GM11168 (cell line): ENCODE data around the gene EXOSC9.

Experiments
- in situ Hi-C: fragments of 300-500 bp; cut with MboI; formaldehyde crosslinking; loops from one replicate; pipeline ENCODE4 v1.12.0; 2022; ENCODE audit warnings: low sequenced_read_pairs; ENCODE audit not compliant: unreplicated experiment

The EXOSC9 gene

DNA sequence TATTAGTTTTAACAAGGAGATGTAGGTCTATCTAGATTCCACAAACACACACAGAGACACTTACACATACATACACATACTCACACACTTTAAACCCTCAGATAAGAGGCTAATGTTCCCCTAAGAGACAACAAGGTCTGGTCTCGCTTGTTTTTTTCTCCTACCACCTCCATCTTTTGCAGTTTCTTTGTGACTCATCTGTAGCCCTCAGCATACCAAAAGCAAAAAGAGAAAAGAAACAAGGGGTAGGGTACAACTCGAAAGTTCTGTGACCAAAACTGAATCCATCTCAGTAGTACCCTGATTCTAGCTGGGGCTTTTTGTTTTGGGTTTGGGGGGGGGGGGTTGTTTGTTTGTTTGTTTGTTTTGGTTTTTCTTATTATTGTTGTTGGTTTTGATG, 12.2 kb upstream of the EXOSC9 start:
- in situ Hi-C loops: no loop called here

DNA sequence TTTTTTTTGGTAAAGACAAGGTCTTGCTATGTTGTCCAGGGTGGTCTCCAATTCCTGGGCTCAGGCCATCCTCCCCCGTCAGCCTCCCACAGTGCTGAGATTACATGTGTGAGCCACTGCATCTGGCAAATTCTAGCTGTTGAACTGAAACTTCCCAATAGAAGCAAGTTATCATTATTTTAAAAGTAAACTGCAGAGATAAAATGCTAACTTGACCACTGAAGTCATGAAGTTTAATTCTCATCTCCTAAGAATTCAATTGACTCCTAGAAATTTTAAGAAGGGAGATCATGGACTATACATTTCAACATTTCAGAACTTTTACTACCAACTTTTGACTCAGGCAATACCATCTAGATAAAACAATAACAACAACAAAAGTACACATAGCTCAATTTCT, 11.7 kb upstream of the EXOSC9 start:
- in situ Hi-C loops: no loop called here

DNA sequence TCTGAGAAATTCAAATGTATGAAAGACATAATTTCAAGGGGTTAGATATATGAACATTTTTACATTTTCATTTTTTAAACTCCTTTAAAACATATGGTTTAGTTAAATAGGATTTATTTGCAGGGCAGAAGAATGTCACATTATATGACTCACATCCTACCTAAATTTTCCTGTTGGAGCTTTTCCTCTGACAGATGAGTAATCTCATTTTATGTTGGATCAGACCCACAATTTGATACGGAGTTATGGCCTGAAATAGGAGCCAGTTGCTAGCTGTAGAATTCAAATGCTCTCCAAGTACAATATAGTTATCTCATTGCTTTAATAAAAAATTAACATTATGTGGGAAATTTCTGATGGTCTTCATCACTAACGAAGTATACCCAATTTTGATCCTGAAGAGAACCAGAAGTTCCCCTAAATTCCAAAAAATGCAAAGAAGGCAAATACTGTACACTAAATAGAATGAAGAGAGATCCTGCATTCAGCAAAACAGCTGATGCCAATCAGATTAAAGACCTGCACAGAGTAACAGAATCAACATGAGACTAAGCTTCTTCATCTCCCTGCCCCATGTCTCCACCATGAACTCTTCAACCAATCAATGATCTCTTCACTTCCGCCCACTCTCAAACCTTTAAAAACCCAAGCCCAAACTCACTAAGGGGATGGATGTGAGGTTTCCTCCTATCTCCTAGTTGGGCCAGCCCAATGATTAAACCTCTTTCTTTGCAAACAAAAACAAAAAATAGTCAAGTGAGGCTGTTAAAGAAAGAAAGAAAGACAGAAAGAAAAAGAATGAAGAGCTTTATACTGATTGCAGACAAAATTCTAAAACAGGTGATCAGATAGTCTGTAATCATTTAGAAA, 10.9 kb upstream of the EXOSC9 start:
- in situ Hi-C loops: no loop called here

DNA sequence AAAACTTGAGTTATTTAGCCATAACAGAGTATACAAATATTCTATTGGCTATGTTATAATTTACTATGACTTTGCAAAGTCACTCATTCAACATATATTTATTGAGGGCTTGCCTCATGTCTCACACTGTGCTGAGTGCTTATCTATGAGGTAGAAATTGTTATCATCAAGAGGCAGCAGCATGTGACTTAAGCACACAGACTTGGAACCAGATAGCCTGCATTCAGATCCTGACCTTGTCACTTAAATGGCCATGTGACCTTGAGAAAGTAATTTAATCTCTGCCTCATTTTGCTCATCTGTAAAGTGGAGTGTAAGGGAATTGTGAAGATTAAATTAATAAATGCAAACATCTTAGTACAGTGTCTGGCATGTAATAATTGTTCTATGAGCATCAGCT, 10.1 kb upstream of the EXOSC9 start:
- in situ Hi-C loops: no loop called here

DNA sequence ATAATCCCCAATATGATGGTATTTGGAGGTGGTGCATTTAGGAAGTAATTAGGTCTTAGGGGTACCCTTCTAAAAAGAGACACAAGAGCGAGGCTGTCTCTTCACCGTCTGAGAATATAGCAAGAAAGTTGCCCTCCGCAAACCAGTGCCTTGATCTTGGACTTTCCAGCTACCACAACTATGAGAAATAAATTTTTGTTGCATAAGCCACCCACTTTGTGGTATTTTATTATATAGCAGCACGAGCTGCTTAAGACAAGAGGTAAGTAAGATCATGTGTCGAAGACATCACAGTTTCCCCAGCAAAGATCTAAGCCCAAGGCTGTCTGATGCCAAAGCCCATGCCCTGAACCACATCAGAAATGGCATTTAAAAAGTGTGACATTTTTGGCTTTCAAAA, 9.6 kb upstream of the EXOSC9 start:
- in situ Hi-C loops: no loop called here

DNA sequence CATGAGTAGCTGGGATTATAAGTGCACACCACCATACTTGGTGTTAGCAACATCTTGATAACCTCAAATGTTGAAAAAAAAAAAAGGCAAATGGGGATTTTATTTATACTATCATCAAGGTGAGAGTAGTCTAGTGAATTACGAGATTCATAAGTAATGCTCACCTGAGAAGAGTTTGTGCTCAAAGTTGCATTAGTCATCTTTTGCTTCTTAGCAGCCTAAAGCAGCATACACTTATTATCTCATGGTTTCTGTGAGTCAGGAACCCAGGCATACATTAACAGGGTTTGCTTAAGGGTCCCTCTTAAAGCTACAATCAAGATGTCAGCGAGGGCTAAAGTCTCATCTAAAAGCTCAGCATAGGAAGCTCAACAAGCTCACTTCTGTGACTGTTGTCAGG, 8.2 kb upstream of the EXOSC9 start:
- in situ Hi-C loops: no loop called here

DNA sequence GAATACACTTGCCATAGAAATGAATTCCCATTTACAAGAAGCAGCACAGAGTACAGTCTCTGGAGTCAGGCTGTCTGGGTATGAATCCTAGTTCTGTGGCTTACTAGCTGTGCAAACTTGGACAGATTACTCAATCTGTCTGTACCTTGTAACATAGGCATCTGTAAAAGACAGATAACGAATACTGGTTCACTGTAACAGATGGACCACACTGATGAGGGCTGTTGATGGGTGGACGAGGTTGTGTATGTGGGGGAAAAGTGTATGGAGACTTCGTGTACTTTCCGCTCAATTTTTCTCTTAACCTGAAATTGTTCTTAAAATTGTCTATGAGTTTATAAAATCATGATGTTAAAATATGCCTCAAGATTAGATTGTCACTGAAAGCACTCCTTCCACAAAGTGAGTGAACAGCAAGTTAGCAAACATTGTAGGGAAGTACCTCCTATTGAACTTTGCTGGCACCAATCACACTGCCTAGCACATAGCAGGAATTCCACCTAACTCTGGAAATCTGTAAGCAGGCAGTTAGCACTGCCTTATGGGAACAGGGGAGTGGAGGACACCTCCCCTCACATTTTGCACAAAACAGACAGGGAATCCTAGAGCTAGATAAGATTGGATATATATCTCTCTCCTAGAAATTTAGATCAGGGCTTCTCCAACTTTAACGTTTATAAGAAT, 6.5 kb upstream of the EXOSC9 start:
- in situ Hi-C loops: no loop called here

DNA sequence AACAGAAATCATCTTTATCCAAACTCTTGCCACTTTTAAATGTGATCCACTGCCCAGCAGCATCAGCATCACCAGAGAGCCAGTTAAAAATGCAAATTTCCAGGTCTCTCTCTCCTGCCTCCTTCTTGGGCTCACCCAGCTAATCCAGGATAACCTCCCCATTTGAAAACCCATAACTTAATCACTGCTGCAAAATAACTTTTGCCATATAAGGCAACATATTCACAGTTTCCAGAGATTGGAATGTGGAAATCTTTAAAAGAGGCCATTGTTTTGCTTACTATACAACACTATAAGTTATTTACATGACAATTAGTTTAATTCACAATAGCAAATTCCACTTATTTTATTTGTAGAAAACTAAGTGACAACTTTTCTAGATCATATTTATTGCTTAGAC, 4.8 kb upstream of the EXOSC9 start:
- in situ Hi-C loops: no loop called here

DNA sequence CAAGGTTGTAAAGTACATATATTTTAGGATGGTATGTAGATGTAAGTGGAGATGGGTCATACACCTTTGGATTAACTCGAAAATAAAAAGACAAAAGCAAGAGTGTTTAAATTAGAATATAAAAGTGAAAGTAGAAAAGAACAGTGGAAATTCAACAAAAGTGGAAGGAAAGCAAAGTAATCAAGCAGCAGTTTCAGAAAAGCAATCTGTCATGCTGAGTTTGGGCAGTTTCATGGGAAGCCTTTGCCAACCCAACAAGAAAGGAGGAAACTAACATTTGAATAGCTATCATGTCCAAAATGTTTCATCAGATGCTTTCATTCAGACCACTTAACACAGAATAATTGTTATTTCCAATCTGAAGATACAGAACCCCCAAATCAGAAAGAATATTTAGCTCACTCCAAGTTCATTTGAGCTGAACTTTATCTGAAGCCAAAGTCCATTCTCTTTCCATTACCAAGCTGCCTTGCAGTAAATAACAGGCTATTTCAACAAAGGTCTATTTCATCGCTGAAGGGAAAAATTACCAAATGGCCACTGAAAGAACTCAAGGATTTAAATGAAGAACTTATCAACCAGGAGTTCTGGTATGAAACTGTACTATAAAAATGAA, 1.8 kb upstream of the EXOSC9 start:
- in situ Hi-C loops: no loop called here

DNA sequence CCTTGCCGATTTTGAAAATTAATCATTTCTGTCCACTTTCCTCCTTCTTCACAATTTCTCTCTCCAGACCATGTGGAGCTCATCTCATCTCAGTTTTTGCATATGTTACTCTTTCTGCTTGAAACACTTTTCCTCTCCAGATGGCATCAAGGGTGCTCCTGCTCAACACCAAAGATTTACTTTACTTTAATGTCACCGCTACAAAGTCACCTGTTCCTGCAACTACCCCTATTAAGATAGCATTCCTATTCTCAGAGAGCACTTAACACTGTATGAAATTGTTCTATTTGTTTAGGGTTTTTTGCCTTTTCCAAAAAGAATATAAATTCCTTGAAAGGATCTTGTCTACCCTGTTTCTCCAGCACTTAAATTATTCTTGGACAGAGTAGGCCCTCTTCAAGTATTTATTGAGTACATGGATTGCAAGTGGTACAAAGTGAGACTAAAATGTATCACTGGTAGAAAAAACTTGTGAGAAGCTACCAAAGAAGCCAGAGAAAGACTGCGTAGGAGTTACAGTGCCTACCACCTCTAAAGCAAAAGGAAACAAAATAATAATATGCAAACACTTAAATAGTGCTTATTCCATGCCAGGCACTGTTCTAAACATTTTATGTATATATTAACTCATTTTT, 1.1 kb upstream of the EXOSC9 start:
- in situ Hi-C loops: no loop called here

DNA sequence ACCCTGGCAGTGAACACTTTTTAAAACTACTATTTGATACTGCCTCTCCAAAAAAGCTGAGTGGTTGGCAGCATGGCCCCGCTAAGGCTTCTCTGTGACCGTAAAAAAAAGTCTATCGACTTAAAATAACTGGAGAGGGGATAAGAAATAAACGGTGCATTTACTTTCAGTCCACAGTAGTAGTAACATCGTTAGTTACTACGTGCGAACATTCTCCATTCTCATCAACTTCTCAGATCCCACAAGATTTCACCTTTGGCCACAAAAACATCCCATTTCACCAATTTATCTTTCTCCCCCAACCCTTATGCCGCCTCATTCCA, 524 bp upstream of the EXOSC9 start:
- in situ Hi-C loops: no loop called here

DNA sequence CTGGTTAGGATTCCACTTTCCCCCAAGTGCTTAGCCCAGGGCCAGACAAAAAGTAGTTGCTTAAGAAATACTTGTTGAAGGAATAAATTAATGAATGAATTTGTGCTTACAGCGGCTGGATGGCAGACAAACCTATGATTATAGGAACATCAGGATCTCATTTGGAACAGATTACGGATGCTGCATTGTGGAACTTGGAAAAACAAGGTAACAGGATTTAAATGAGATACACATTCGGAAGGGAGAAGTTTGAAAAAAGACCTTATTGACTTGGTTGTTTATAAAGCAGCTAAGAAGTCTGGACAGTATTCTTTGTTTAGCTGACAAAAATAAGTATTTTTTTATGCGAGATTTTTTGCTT, 572 bp downstream of the EXOSC9 start:
- in situ Hi-C loops: no loop called here

DNA sequence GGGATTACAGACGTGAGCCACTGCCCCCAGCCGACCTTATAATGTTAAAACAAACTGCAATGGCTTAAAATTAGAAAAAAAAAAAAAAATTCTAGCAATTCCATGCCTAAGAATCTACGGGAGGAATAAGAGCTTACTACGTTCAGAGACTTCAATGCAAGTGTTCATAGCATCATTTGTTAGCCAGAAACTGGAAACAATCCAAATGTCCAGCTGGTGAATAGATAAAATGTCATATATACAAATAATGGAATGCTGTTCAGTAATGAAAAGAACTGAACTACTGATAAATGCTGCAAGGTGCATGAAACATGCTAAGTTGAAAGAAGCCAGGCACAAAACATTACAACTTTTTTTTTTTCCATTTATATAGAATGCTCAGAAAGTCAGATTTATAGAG, 5.3 kb downstream of the EXOSC9 start:
- in situ Hi-C loops: no loop called here

DNA sequence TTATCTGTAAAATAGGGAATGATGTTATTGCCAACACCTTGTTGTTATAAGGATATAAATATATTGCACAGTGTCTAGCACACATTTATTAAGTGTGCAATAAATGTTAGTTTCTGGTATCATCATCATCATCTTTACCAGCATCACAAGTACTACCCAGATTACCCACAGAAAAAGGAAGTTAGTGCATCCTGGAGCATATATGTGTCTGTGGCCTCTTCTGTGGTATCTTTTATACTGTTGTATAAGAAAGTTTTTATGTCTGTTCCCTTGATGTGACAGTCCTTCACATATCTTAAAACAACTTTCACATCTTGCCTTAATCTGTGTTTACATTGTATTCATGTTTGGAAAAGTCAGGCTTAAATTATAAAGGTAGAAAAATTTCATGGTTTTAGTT, 10.0 kb downstream of the EXOSC9 start:
- in situ Hi-C loops: no loop called here

DNA sequence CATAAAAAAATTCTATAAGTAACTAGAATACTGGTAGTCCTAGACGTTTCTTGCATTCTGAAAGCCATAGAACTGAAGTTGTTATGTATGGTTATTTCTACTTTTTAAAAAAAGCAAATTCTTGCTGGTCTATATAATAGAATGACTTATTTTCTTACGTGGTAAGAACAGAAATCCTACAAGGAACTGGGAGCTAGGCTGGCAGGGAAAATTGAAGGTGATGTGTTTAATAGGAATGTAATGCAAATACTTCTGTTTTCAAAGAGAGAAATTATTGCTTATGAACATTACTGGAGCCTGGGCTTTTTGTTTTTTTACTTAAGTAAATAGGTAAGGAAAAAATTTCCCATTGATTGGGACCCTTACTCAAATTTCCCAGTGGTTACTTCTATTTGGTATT, 13.6 kb downstream of the EXOSC9 start:
- in situ Hi-C loops: no loop called here

DNA sequence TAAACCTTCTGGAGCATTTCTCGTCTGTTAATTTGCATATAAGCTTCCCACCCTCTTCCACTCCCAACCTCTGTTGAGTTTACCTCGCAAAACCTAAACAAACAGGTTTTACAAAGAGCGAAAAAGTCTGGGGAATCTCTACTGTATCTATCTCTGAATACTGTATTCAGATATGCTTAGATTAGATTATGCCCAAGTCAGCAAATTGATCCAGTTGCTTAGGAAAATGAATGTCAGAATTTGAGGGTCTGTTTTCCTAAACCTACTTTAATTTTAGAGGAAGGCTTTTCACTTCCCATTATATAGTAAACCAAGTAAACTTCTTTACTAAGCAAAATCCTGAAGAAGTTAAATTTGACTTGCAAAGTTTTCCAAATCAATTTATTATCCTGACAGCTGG, 15.9 kb downstream of the EXOSC9 start:
- in situ Hi-C loops: no loop called here

DNA sequence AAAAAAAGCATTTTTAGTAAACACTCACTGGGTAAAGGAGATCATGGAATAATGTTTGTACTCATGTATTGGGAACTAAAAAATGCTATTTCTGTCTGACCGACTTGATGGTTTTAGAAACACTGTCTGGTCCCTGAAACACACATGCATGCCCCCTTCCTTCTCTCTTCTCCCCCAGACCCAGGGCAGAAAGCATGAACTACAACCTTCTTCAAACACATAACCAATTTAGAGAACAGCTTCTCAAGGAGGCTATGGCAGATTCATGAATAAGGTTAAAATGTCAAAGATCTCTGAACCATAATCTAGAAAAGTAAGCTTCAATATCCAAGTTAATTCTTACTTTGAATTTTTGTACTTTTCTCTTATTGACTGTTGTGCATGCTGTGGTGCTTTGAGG, 16.6 kb downstream of the EXOSC9 start:
- in situ Hi-C loops: no loop called here

DNA sequence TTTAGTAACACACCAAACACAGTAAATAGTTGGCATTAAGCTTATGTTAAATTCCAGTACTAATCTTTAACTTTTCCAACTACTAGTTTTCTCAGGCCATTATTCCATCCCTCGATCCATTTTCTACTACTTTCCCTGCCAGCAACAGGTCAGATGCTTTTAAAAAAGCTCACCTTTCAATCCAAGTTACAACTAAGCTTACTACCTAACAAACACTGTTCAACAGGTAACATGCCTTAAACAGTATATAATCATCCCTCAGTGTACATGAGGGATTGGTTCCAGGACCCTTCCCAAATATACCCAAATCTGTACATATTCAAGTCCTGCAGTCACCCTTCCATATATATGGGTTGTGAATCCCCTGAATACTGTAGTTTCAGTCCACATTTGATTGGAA, 17.1 kb downstream of the EXOSC9 start:
- in situ Hi-C loops: no loop called here

DNA sequence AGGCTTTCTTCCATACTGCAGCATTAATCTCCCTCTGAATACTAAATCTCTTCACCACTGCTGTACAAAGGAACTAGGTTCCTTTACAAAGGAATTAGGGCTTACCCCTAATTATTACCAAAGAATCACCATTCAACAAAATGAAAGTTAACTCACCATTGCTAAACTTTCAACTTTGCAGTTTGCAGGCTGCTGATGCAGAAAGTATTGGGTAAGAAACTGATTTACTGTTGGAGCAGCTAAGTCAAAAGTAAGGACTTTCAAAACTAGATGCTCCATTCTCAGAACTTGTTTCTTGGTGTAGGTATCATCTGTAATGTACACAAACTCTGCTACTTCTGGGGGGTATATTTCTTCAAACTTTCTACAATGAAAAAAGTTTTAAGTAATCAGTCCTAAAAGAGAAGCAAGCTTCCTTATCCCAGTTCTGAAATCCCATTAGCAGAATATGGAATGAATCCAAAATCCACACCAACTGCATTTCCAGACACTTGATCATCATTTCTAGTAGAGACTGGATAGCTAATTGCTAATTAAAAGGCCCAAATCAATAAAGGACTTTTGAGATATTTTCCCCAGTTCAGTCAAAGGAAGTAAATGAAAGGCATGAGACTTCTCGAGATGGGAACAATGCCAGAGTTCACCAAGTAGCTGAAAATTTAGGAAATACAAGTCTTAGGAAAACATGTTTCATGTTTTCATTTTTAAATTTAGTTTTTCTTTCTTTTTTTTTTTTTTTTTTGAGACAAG, 18.3 kb downstream of the EXOSC9 start:
- in situ Hi-C loops: no loop called here

DNA sequence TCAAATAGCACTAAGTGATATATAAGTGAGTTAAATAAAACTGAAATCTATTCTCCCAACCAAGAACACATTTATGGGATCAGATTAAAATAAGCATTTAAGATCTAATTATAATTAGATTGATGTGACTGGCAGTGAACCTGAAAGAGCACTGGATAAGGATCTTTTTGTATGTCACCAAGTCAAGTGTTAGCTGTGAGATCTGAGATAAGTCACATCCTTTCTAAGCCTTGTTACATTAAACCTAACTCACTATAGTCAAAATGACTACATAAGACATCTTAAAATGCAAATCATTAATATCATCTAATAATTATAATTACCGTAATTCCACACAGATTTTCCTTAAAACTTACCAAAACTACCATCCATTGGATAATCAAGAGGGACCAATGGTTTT, 20.9 kb downstream of the EXOSC9 start:
- in situ Hi-C loops: no loop called here
